Stimulated activated naive CD8-positive, alpha-beta T cell treated with anti-CD3 and anti-CD28 coated beads, Interleukin-15, Interleukin-2, amounts not matched to agents 100 U/mL and 50 U/mL, for 24 hours (primary cell): ENCODE data around the gene ZNF322.

Experiments used
- ATAC-seq: fragments of 150-1000 bp; cut with Tn5 transposase; one replicate; pipeline ENCODE4 v1.10.0; 2021
- DNase-seq: peaks from one replicate; pipeline ENCODE4 v3.0.0; 2021

Gene ZNF322

GRCh38 chr6:26588965-26589364 lies 70.6 kb downstream of the ZNF322 start:
- DNase-seq (no peak), ATAC-seq (no peak)
